HL-60 (cell line): ENCODE results near the gene HLCS.

Experiments used
- DNase-seq, 2 experiments: peaks; one replicate each; pipeline ENCODE4 v3.0.0-alpha.2; 2010 to 2020; ENCODE audit warnings: low read depth in 1 of 2, low spot score in 1 of 2
- H3K27ac ChIP-seq: fragments of 250-450 bp; sonication (Bioruptor Pico); replicated peaks from 2 replicates; pipeline ENCODE4 v1.5.1; 2020; ENCODE audit warnings: mild to moderate bottlenecking, moderate library complexity
- H3K27me3 ChIP-seq: fragments of 250-450 bp; sonication (Bioruptor Pico); 2 replicates; pipeline ENCODE4 v1.5.1; 2021; ENCODE audit warnings: mild to moderate bottlenecking, moderate library complexity; ENCODE audit not compliant: insufficient read depth, poor library complexity, severe bottlenecking
- H3K4me3 ChIP-seq: replicated peaks from 2 replicates; pipeline ENCODE4 v1.5.1; 2011; ENCODE audit warnings: mild to moderate bottlenecking, control low read depth, low read length; ENCODE audit not compliant: insufficient read depth
- GABPA ChIP-seq: IDR thresholded peaks from 2 replicates; pipeline ENCODE4 v1.6.1; 2012; ENCODE audit warnings: low read depth
- POLR2AphosphoS5 ChIP-seq: IDR thresholded peaks from 2 replicates; pipeline ENCODE4 v1.6.1; 2012; ENCODE audit warnings: low read depth
- SPI1 ChIP-seq: IDR thresholded peaks from 2 replicates; pipeline ENCODE4 v1.6.1; 2012; ENCODE audit warnings: low read depth, mild to moderate bottlenecking, borderline replicate concordance
- TF ChIP-seq, protein P1 (sequence below): IDR thresholded peaks from 2 replicates; pipeline ENCODE4 v1.6.1; 2012; ENCODE audit warnings: low read depth; ENCODE audit not compliant: insufficient replicate concordance
- TF ChIP-seq, protein P2 (sequence below): IDR thresholded peaks from one replicate; pipeline ENCODE4 v1.5.1; 2011; ENCODE audit warnings: low read length, control low read depth, inconsistent platforms; ENCODE audit not compliant: insufficient read depth

The HLCS gene

DNA sequence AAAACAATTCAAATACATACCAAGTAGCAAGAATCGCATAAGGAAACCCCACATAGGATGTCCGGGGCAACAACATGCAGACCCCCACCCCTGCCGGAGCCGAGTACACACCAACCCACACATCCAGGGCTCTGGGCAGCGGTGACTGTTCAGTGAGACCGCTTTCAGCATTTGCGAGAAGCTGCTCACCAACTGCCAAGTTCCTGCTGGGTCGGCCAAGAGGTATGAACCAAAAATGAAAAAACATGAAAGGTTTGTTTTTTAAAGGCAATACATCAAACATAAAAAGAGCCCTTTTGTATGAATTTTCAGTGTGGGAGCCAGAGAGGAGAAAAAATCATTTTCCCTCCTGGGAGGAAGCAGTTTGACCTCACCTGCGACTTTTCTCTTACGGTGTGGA is 175.3 kb downstream of the HLCS start:
- Histone ChIP-seq H3K27ac (no peak overlapping the region), H3K4me3 (no peak overlapping the region)
- TF ChIP-seq, protein P1, sequence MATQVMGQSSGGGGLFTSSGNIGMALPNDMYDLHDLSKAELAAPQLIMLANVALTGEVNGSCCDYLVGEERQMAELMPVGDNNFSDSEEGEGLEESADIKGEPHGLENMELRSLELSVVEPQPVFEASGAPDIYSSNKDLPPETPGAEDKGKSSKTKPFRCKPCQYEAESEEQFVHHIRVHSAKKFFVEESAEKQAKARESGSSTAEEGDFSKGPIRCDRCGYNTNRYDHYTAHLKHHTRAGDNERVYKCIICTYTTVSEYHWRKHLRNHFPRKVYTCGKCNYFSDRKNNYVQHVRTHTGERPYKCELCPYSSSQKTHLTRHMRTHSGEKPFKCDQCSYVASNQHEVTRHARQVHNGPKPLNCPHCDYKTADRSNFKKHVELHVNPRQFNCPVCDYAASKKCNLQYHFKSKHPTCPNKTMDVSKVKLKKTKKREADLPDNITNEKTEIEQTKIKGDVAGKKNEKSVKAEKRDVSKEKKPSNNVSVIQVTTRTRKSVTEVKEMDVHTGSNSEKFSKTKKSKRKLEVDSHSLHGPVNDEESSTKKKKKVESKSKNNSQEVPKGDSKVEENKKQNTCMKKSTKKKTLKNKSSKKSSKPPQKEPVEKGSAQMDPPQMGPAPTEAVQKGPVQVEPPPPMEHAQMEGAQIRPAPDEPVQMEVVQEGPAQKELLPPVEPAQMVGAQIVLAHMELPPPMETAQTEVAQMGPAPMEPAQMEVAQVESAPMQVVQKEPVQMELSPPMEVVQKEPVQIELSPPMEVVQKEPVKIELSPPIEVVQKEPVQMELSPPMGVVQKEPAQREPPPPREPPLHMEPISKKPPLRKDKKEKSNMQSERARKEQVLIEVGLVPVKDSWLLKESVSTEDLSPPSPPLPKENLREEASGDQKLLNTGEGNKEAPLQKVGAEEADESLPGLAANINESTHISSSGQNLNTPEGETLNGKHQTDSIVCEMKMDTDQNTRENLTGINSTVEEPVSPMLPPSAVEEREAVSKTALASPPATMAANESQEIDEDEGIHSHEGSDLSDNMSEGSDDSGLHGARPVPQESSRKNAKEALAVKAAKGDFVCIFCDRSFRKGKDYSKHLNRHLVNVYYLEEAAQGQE: no peak
- TF ChIP-seq GABPA (no peak), SPI1 (no peak), POLR2AphosphoS5 (no peak)
- TF ChIP-seq, protein P2, sequence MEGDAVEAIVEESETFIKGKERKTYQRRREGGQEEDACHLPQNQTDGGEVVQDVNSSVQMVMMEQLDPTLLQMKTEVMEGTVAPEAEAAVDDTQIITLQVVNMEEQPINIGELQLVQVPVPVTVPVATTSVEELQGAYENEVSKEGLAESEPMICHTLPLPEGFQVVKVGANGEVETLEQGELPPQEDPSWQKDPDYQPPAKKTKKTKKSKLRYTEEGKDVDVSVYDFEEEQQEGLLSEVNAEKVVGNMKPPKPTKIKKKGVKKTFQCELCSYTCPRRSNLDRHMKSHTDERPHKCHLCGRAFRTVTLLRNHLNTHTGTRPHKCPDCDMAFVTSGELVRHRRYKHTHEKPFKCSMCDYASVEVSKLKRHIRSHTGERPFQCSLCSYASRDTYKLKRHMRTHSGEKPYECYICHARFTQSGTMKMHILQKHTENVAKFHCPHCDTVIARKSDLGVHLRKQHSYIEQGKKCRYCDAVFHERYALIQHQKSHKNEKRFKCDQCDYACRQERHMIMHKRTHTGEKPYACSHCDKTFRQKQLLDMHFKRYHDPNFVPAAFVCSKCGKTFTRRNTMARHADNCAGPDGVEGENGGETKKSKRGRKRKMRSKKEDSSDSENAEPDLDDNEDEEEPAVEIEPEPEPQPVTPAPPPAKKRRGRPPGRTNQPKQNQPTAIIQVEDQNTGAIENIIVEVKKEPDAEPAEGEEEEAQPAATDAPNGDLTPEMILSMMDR: no peak

DNA sequence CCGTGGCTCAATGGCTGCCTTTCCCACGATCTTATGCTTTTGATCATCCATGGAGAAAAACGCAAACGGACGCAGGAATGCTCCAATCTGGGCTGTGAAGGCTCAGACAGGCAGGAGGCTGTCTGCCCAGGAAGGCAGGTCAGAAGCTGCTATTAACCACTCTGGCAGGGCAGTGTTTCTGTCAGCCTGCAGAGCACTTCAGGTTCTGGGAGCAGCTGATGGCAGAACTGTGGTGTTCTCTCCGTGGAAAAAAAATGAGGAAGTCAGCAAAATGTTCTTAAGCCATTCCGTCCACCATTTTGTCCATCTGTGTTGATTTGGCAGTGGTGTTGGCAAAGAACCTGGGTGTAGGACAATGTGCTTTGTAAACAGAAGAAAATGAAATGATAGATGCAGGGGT is 175.9 kb downstream of the HLCS start:
- TF ChIP-seq, protein P2: no peak
- TF ChIP-seq POLR2AphosphoS5 (no peak), SPI1 (peak; percentile 79), GABPA (no peak)
- TF ChIP-seq, protein P1: no peak
- H3K27ac ChIP-seq: no peak overlapping the region
- no peak for DNase-seq
- H3K4me3 ChIP-seq: no peak overlapping the region
- no peaks in the 10 kb centered on the region for H3K27me3 ChIP-seq

More for the DNA sequence above, 175.3 kb downstream of the HLCS start:
- H3K27me3 ChIP-seq: no peaks in the 10 kb centered on the region
- no peak for DNase-seq

DNA sequence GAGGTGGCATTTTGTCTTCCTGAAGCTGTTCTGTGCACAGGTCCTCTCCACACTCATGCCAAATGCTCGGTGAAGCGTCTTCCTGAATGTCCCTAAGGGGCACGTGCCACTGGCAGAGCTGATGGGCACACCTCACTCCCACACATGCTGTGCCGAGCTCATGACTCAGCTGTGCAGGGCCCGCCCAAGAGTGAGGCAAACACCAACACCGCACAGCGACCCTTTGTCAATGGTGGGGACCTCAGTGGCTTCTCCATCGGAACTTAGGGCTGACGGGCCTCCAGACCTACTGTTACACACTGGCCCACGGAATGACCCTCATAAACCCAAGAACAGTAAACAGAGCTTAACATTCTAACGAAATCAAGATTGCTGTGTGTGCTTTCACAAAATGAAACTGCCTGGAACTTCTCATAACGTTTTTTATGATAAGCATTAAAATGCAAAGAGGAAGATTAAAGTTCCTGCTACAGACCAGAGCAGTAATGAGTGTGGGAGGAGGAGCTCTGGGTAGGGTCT is 178.3 kb downstream of the HLCS start:
- H3K4me3 ChIP-seq: no peak overlapping the region
- no peaks in the 10 kb centered on the region for H3K27me3 ChIP-seq
- H3K27ac ChIP-seq: no peak overlapping the region
- TF ChIP-seq GABPA (no peak), POLR2AphosphoS5 (no peak), SPI1 (no peak)
- TF ChIP-seq, protein P1: no peak
- TF ChIP-seq, protein P2: no peak
- DNase-seq: peak in 1 of 2 experiments; percentile 15
